NCI-H82 treated with DMSO at 0.1 percent for 48 hours (cell line): ENCODE measurements around the gene PRKAA1.
A peak's percentile ranks its signal among the peaks of the same experiment; 100 is the strongest.
"Not testable (repeated sequence)": the region's sequence is repeated elsewhere in the genome, so short reads cannot be mapped to it uniquely, and the experiment has no call there.

Experiments
- DNase-seq: peaks from one replicate; lab custom pipeline; 2025; ENCODE audit not compliant: unreplicated experiment; lab: John Stamatoyannopoulos, UW

PRKAA1 gene

GRCh38 chr5:40826489-40827187 lies 28.5 kb upstream of the PRKAA1 start:
- no peak for DNase-seq

GRCh38 chr5:40825461-40826043 lies 27.4 kb upstream of the PRKAA1 start:
- DNase-seq: not testable (repeated sequence)

GRCh38 chr5:40823459-40823858 lies 25.3 kb upstream of the PRKAA1 start:
- DNase-seq: no peak

- no peak for DNase-seq
Observed at GRCh38 chr5:40813698-40814281, 15.6 kb upstream of the PRKAA1 start.

- DNase-seq: no peak
Observed at GRCh38 chr5:40812125-40812524, 14.0 kb upstream of the PRKAA1 start.

GRCh38 chr5:40801771-40802562 lies 3.8 kb upstream of the PRKAA1 start:
- DNase-seq: no peak

GRCh38 chr5:40799258-40799657 lies 1.1 kb upstream of the PRKAA1 start:
- DNase-seq: no peak

GRCh38 chr5:40798801-40799210 lies 632 bp upstream of the PRKAA1 start:
- no peak for DNase-seq

- DNase-seq: peak; percentile 44
Observed at GRCh38 chr5:40797273-40798011, 732 bp downstream of the PRKAA1 start.

GRCh38 chr5:40796487-40796889 lies 1.7 kb downstream of the PRKAA1 start:
- DNase-seq: no peak

GRCh38 chr5:40794877-40795276 lies 3.3 kb downstream of the PRKAA1 start:
- DNase-seq: not testable (repeated sequence)

GRCh38 chr5:40794340-40794739 lies 3.8 kb downstream of the PRKAA1 start:
- DNase-seq: not testable (repeated sequence)

GRCh38 chr5:40792691-40793090 lies 5.5 kb downstream of the PRKAA1 start:
- not testable (repeated sequence) for DNase-seq

GRCh38 chr5:40791715-40792139 lies 6.4 kb downstream of the PRKAA1 start:
- DNase-seq: no peak

- DNase-seq: no peak
Observed at GRCh38 chr5:40790947-40791593, 7.1 kb downstream of the PRKAA1 start.

- not testable (repeated sequence) for DNase-seq
Observed at GRCh38 chr5:40788941-40789340, 9.2 kb downstream of the PRKAA1 start.

GRCh38 chr5:40787986-40788385 lies 10.2 kb downstream of the PRKAA1 start:
- no peak for DNase-seq

GRCh38 chr5:40786664-40787063 lies 11.5 kb downstream of the PRKAA1 start:
- DNase-seq: not testable (repeated sequence)

GRCh38 chr5:40784916-40785315 lies 13.3 kb downstream of the PRKAA1 start:
- no peak for DNase-seq

GRCh38 chr5:40784027-40784653 lies 14.0 kb downstream of the PRKAA1 start:
- DNase-seq: no peak
